Trophoblast cell (in vitro differentiated cells and primary cell): Measurements from ENCODE around the gene CNN2.

Experiments
- DNase-seq, 2 donors: peaks; one replicate each; pipeline ENCODE4 v3.0.0-alpha.2; 2016
- H2AFZ ChIP-seq: 2 replicates; pipeline ENCODE4 v1.6.1; 2013; ENCODE audit warnings: low read length, moderate library complexity, mild to moderate bottlenecking; ENCODE audit not compliant: insufficient read depth, poor library complexity
- H2AK5ac ChIP-seq: 2 replicates; pipeline ENCODE4 v1.6.1; 2013; ENCODE audit warnings: mild to moderate bottlenecking, low read length
- H2BK120ac ChIP-seq: 2 replicates; pipeline ENCODE4 v1.6.1; 2013; ENCODE audit warnings: low read length, mild to moderate bottlenecking, moderate library complexity; ENCODE audit not compliant: insufficient read depth, poor library complexity
- H2BK12ac ChIP-seq: 2 replicates; pipeline ENCODE4 v1.6.1; 2013; ENCODE audit warnings: mild to moderate bottlenecking, low read length, moderate library complexity
- H2BK5ac ChIP-seq: 2 replicates; pipeline ENCODE4 v1.6.1; 2013; ENCODE audit warnings: low read length, low read depth, moderate library complexity, mild to moderate bottlenecking; ENCODE audit not compliant: poor library complexity
- H3K14ac ChIP-seq: 2 replicates; pipeline ENCODE4 v1.6.1; 2013; ENCODE audit warnings: mild to moderate bottlenecking, low read length
- H3K18ac ChIP-seq: 2 replicates; pipeline ENCODE4 v1.6.1; 2013; ENCODE audit warnings: mild to moderate bottlenecking, low read length
- H3K23ac ChIP-seq: 2 replicates; pipeline ENCODE4 v1.6.1; 2013; ENCODE audit warnings: low read length
- H3K27ac ChIP-seq: 2 replicates; pipeline ENCODE4 v1.5.1; 2013; ENCODE audit warnings: low read depth, mild to moderate bottlenecking, inconsistent platforms, low read length, moderate library complexity
- H3K27me3 ChIP-seq: 2 replicates; pipeline ENCODE4 v1.6.1; 2013; ENCODE audit warnings: inconsistent platforms, mild to moderate bottlenecking, low read length, moderate library complexity; ENCODE audit not compliant: insufficient read depth
- H3K36me3 ChIP-seq, 2 experiments: 1 replicate in 1 of 2; 2 replicates in 1 of 2; pipeline ENCODE4 v1.6.1; 2013; ENCODE audit warnings: low read length in 2 of 2, mild to moderate bottlenecking in 2 of 2, moderate library complexity in 1 of 2; ENCODE audit not compliant: insufficient read depth in 2 of 2, control insufficient read depth in 1 of 2
- H3K4ac ChIP-seq: 2 replicates; pipeline ENCODE4 v1.6.1; 2013; ENCODE audit warnings: low read depth, mild to moderate bottlenecking, low read length, moderate library complexity
- H3K4me1 ChIP-seq, 2 experiments: 1 replicate in 1 of 2; 2 replicates in 1 of 2; pipeline ENCODE4 v1.6.1; 2013; ENCODE audit warnings: low read length in 2 of 2, mild to moderate bottlenecking in 2 of 2, moderate library complexity in 1 of 2; ENCODE audit not compliant: insufficient read depth in 2 of 2, control insufficient read depth in 1 of 2
- H3K4me2 ChIP-seq: 2 replicates; pipeline ENCODE4 v1.6.1; 2013; ENCODE audit warnings: inconsistent platforms, mild to moderate bottlenecking, low read length, moderate library complexity
- H3K4me3 ChIP-seq: 2 replicates; pipeline ENCODE4 v1.5.1; 2013; ENCODE audit warnings: mild to moderate bottlenecking, low read depth, low read length, inconsistent platforms
- H3K79me1 ChIP-seq: one replicate; pipeline ENCODE4 v1.6.1; 2013; ENCODE audit warnings: low read length
- H3K79me2 ChIP-seq: 2 replicates; pipeline ENCODE4 v1.6.1; 2013; ENCODE audit warnings: low read length, mild to moderate bottlenecking; ENCODE audit not compliant: control insufficient read depth, insufficient read depth, poor library complexity
- H3K9ac ChIP-seq: 2 replicates; pipeline ENCODE4 v1.6.1; 2013; ENCODE audit warnings: mild to moderate bottlenecking, low read length
- H3K9me3 ChIP-seq: 2 replicates; pipeline ENCODE4 v1.6.1; 2013; ENCODE audit warnings: low read depth, mild to moderate bottlenecking, control low read depth, inconsistent platforms, low read length; ENCODE audit not compliant: insufficient read depth
- H4K12ac ChIP-seq: 2 replicates; pipeline ENCODE4 v1.6.1; 2013; ENCODE audit warnings: low read depth, mild to moderate bottlenecking, low read length, moderate library complexity
- H4K8ac ChIP-seq: 2 replicates; pipeline ENCODE4 v1.6.1; 2013; ENCODE audit warnings: low read depth, mild to moderate bottlenecking, low read length, moderate library complexity
- H4K91ac ChIP-seq: one replicate; pipeline ENCODE4 v1.6.1; 2013; ENCODE audit warnings: low read depth, mild to moderate bottlenecking, low read length, moderate library complexity
- WGBS: extraction: QIAGEN DNeasy Blood & Tissue Kit; methylation state at CpG from one replicate; pipeline ENCODE4 v1.1.7; 2013; ENCODE audit warnings: missing lambda C conversion rate; ENCODE audit not compliant: insufficient read length, insufficient coverage; ENCODE audit errors: extremely low coverage; 5-methylcytosine and 5-hydroxymethylcytosine counted together

Gene CNN2

DNA sequence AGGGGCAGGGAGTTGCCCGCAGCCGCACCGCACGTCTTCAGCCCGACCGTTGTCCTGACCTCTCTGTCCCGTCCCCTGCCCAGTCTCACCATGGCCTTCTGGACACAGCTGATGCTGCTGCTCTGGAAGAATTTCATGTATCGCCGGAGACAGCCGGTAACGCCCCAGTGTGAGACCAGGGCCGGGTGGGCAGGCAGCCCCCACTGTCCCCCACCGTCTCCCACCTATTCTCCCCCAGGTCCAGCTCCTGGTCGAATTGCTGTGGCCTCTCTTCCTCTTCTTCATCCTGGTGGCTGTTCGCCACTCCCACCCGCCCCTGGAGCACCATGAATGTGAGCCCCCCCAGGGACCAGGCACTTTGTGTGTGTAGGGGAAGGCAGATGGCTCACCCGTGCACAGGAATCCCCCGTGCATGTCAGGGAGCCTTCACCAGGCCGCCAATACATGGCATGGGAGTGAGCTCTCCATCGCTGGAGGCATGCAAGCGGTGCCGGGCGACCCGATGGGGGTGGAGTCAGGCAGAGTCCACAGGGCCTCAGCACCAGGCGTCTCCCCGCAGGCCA is 14.9 kb downstream of the CNN2 start:
- Histone ChIP-seq H4K91ac (no peak overlapping the region), H3K9ac (no peak overlapping the region), H3K4me2 (peak overlapping the region; percentile 63), H3K9me3 (peaks cover 3% of the 10 kb centered on the region), H3K4me3 (no peak overlapping the region), H4K12ac (no peak overlapping the region), H3K27me3 (no peaks in the 10 kb centered on the region), H3K18ac (no peak overlapping the region), H2AFZ (no peak overlapping the region), H3K4me1 (peaks cover 3 to 8% of the 10 kb centered on the region in 2 experiments), H3K79me2 (no peaks in the 10 kb centered on the region), H2BK5ac (no peak overlapping the region), H3K23ac (no peak overlapping the region), H3K27ac (no peak overlapping the region), H3K14ac (no peak overlapping the region), H2BK120ac (no peak overlapping the region), H4K8ac (no peak overlapping the region), H3K36me3 (peaks cover 36 to 39% of the 10 kb centered on the region in 2 experiments), H2BK12ac (no peak overlapping the region), H2AK5ac (no peak overlapping the region), H3K79me1 (no peaks in the 10 kb centered on the region), H3K4ac (no peak overlapping the region)
- no peak for DNase-seq
- no CpG with 5 or more reads among the region's 26 CpGs for WGBS

DNA sequence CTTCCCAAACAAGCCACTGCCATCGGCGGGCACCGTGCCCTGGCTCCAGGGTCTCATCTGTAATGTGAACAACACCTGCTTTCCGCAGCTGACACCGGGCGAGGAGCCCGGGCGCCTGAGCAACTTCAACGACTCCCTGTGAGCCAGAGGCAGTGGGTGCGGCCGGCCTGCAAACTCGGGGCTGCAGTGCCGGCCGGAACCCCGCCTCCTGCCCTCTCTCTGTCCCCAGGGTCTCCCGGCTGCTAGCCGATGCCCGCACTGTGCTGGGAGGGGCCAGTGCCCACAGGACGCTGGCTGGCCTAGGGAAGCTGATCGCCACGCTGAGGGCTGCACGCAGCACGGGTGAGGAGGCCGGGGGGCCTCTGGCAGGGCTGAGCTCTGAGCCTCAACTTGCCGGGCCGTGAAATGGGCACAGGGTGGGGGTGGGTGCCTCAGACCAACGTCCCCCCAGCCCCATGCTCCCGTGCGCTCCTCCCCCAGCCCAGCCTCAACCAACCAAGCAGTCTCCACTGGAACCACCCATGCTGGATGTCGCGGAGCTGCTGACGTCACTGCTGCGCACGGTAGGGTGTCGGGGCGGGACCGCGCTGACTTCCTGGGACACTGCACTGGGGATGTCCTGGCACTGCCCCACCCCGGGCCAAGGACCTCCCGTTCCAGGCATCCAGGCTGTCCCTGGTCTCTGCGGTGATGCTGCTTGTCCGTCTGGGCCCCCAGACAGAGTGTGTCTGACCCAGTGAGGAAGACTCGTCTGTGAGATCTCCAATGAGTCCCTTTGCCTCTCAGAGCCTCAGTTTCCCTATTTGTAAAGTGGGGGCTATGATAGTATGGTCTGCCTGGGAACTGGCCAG is 15.7 kb downstream of the CNN2 start:
- Histone ChIP-seq H2AK5ac (no peak overlapping the region), H3K36me3 (peaks cover 38 to 39% of the 10 kb centered on the region in 2 experiments), H3K27ac (no peak overlapping the region), H3K4me3 (no peak overlapping the region), H3K79me2 (no peaks in the 10 kb centered on the region), H3K4ac (no peak overlapping the region), H3K23ac (no peak overlapping the region), H4K12ac (no peak overlapping the region), H3K27me3 (no peaks in the 10 kb centered on the region), H2AFZ (no peak overlapping the region), H2BK120ac (no peak overlapping the region), H3K4me2 (no peak overlapping the region), H3K14ac (no peak overlapping the region), H3K9ac (no peak overlapping the region), H4K91ac (no peak overlapping the region), H3K79me1 (no peaks in the 10 kb centered on the region), H2BK12ac (no peak overlapping the region), H3K9me3 (peaks cover 3% of the 10 kb centered on the region), H3K18ac (no peak overlapping the region), H2BK5ac (no peak overlapping the region), H3K4me1 (peaks cover 3 to 8% of the 10 kb centered on the region in 2 experiments), H4K8ac (no peak overlapping the region)
- DNase-seq, result peak in 1 of 2 donors; percentile 71
- WGBS, result no CpG with 5 or more reads among the region's 43 CpGs

DNA sequence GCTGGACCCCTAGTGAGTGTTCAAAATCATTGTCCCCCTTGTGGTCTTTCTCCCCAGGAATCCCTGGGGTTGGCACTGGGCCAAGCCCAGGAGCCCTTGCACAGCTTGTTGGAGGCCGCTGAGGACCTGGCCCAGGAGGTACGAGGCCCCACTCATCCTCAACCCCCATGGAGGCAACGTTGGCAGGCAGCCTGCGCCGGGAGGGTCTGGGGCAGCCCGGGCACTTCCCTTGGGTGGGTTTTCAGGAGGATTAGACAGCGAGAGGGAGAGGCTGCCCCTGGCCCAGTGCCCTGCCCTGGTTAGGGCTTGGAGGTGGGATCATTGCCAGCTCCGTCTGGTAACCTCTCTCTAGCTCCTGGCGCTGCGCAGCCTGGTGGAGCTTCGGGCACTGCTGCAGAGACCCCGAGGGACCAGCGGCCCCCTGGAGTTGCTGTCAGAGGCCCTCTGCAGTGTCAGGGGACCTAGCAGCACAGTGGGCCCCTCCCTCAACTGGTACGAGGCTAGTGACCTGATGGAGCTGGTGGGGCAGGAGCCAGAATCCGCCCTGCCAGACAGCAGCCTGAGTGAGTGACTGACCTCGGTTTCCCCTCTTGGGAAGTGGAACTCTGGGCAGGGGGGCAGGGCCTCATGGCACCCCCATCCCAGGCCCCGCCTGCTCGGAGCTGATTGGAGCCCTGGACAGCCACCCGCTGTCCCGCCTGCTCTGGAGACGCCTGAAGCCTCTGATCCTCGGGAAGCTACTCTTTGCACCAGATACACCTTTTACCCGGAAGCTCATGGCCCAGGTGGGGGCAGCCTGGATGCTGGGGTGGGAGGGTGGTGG is 16.5 kb downstream of the CNN2 start:
- no peaks in the 10 kb centered on the region for H3K79me1 ChIP-seq
- peaks cover 3% of the 10 kb centered on the region for H3K9me3 ChIP-seq
- no peak overlapping the region for H3K14ac ChIP-seq
- no peaks in the 10 kb centered on the region for H3K27me3 ChIP-seq
- WGBS, result no CpG with 5 or more reads among the region's 23 CpGs
- no peaks in the 10 kb centered on the region for H3K79me2 ChIP-seq
- no peak overlapping the region for H4K8ac ChIP-seq
- H3K9ac ChIP-seq, result no peak overlapping the region
- no peak overlapping the region for H2AFZ ChIP-seq
- no peak overlapping the region for H4K12ac ChIP-seq
- no peak overlapping the region for H3K4me2 ChIP-seq
- no peak overlapping the region for H3K4me3 ChIP-seq
- no peak overlapping the region for H3K4ac ChIP-seq
- no peak overlapping the region for H2BK12ac ChIP-seq
- H3K18ac ChIP-seq, result no peak overlapping the region
- peaks cover 34 to 36% of the 10 kb centered on the region in 2 experiments for H3K36me3 ChIP-seq
- H4K91ac ChIP-seq, result no peak overlapping the region
- no peak overlapping the region for H2AK5ac ChIP-seq
- H3K4me1 ChIP-seq, result peaks cover 3 to 8% of the 10 kb centered on the region in 2 experiments
- no peak overlapping the region for H2BK5ac ChIP-seq
- no peak for DNase-seq
- H2BK120ac ChIP-seq, result no peak overlapping the region
- H3K27ac ChIP-seq, result no peak overlapping the region
- no peak overlapping the region for H3K23ac ChIP-seq

DNA sequence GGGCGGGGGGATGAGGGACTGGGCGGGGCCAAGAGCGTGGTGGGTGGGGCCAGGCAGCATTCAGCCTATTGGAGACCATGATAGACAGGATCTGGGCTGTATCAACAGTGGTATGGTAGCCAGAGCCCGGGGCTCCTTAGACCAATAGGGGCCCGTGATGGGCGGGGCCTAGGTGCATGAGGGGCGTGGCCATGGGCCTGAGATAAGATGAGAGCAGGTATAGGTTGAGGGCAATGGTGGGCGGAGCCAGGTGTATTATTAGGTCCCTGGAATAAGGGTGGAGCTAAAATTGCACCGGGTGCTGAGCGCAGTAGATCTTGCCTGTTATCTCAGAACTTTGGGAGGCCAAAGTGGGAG is 18.8 kb downstream of the CNN2 start:
- H2AK5ac ChIP-seq, result no peak overlapping the region
- H2BK12ac ChIP-seq, result no peak overlapping the region
- no peaks in the 10 kb centered on the region for H3K79me1 ChIP-seq
- H3K27ac ChIP-seq, result no peak overlapping the region
- H3K79me2 ChIP-seq, result no peaks in the 10 kb centered on the region
- no peak overlapping the region for H3K23ac ChIP-seq
- no peak overlapping the region for H3K4me2 ChIP-seq
- DNase-seq, result peak; percentile 62 to 84
- no peak overlapping the region for H2AFZ ChIP-seq
- no CpG with 5 or more reads among the region's 10 CpGs for WGBS
- H3K18ac ChIP-seq, result no peak overlapping the region
- H2BK120ac ChIP-seq, result no peak overlapping the region
- no peaks in the 10 kb centered on the region for H3K27me3 ChIP-seq
- H3K36me3 ChIP-seq, result peaks cover 23 to 27% of the 10 kb centered on the region in 2 experiments
- no peak overlapping the region for H3K9ac ChIP-seq
- H4K91ac ChIP-seq, result no peak overlapping the region
- H3K9me3 ChIP-seq, result peaks cover 3% of the 10 kb centered on the region
- H4K8ac ChIP-seq, result no peak overlapping the region
- H3K14ac ChIP-seq, result no peak overlapping the region
- no peak overlapping the region for H3K4ac ChIP-seq
- no peak overlapping the region for H4K12ac ChIP-seq
- H3K4me1 ChIP-seq, result peaks cover 3 to 8% of the 10 kb centered on the region in 2 experiments
- no peak overlapping the region for H2BK5ac ChIP-seq
- H3K4me3 ChIP-seq, result no peak overlapping the region
